ENCODE measurements around the gene AARS2. TPM values are rescaled to one million over a fixed set of nuclear protein-coding genes. Genes with fewer than 3 reads are reported as not detected.
"Not testable (repeated sequence)": the region's sequence is repeated elsewhere in the genome, so short reads cannot be mapped to it uniquely, and the experiment has no call there.

Gene AARS2
- total RNA-seq: 10.4 and 17.6 TPM in 2 replicates

DNA sequence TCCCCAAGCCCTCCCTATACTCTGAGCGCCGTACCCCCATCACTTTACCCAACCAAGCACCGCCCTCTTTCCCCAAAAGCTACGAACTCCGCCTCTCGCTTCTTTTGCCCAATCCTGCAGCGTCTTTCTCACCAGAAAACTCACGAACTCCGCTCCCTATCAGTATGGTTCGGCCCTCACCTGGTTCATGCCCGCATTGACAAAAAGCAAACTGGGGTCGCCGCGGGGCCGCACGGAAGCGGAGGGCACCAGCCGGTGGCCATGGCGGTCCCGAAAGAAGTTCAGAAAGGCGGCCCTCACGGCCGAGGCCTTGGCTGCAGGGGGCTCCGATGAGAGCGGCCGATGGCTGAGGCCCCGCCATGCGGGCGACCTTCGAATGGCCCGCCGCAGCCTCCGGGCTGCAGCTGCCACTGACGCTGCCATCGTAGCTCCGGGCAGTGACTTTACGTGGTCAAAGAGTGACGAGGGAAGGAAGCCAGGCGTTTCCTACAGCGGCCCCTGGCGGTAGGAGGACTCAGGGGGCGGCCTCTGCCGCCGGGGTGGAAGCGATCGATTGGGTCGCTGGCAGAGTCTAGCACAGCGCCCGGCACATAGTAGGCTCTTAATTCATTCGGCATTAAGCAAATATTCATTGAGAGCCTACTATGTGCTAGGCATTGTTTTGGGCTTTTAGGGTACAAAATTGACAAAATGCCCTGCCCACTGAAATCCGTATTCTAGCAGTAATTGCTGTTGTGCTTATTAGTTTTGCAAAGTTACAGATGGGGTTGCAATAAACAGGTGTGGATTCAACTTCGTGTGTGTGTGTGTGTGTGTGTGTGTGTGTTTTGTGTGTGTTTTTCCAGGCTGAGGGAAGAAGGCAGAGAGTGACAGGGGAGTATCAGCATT lies at the start of gene AARS2:
AARS2 (minus strand) TSS at position 447 of the 888 bp plus-strand sequence; CDS start at position 423, 24 bp downstream.
- H3K4me3 ChIP-seq (ENCODE audit: low read depth, low read length): peak within 1 kb of the TSS; percentile 98
- DNase-seq (ENCODE audit: low read depth): peak; percentile 31
- TF ChIP-seq, protein P1, sequence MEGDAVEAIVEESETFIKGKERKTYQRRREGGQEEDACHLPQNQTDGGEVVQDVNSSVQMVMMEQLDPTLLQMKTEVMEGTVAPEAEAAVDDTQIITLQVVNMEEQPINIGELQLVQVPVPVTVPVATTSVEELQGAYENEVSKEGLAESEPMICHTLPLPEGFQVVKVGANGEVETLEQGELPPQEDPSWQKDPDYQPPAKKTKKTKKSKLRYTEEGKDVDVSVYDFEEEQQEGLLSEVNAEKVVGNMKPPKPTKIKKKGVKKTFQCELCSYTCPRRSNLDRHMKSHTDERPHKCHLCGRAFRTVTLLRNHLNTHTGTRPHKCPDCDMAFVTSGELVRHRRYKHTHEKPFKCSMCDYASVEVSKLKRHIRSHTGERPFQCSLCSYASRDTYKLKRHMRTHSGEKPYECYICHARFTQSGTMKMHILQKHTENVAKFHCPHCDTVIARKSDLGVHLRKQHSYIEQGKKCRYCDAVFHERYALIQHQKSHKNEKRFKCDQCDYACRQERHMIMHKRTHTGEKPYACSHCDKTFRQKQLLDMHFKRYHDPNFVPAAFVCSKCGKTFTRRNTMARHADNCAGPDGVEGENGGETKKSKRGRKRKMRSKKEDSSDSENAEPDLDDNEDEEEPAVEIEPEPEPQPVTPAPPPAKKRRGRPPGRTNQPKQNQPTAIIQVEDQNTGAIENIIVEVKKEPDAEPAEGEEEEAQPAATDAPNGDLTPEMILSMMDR (conservative IDR thresholded peaks at IDR 0.05; ENCODE audit: low read depth, low read length): peak; percentile 97

DNA sequence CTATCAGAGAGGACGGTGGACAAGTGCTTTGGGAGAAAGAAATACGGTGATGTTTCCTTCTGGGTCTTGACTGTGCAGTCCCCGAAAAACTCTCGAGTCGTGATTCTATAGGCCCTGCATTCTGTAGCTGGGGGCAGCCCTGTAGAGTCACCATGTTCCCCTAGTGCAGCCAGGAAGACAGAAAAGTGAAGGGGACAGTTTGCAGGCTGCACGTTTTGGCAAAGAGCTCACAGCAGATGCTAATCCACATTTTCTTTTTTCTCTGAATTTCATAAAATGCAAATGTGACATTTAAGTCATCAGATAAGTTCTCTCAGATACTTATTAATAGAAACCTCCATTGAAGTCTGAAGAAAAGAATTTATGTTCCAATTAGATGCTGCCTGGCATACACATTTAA lies 48.8 kb upstream of the AARS2 start:
- TF ChIP-seq, protein P1 (conservative IDR thresholded peaks at IDR 0.05; ENCODE audit: low read depth, low read length): no peak

DNA sequence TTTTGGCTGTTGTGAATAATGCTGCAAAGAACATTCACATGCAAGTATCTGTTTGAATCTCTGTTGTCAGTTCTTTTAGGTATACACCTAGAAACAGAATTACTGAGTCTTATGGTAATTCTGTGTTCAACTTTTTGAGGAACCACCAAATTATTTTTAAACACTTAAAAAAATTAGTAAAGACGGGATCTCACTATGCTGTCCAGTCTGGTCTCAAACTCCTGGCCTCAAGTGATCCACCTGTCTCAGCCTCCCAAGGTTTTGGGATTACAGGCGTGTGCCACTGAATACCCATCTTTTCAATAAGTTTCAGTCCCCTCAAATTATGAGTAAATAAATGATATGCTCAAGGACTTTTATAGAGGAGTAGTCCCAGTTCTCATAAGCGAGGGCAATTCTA lies 46.8 kb upstream of the AARS2 start:
- H3K4me3 ChIP-seq (ENCODE audit: low read depth, low read length): no peak overlapping the region
- TF ChIP-seq, protein P1 (conservative IDR thresholded peaks at IDR 0.05; ENCODE audit: low read depth, low read length): no peak
- DNase-seq (ENCODE audit: low read depth): no peak

More for the DNA sequence above, 48.8 kb upstream of the AARS2 start:
- no peak overlapping the region for H3K4me3 ChIP-seq (ENCODE audit: low read depth, low read length)
- DNase-seq (ENCODE audit: low read depth): no peak

DNA sequence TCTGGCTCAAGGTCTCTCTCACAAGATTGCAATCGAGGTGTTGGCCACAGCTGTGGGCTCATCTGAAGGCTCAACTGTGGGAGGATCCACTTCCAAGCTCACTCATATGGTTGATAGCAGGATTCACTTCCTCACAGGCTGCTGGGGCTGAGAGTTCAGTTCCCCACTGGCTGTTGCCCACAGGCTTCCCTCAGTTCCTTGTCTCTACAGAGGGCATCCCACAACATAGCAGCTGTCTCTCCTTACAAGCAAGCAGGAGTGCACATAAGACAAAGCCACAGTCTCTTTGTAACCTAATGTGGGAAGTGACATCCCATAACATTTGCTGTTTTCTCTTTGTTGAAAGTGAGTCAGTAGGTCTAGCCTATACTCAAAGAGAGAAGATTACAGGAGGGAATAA lies 43.3 kb upstream of the AARS2 start:
- no peak overlapping the region for H3K4me3 ChIP-seq (ENCODE audit: low read depth, low read length)
- TF ChIP-seq, protein P1 (conservative IDR thresholded peaks at IDR 0.05; ENCODE audit: low read depth, low read length): no peak
- no peak for DNase-seq (ENCODE audit: low read depth)

DNA sequence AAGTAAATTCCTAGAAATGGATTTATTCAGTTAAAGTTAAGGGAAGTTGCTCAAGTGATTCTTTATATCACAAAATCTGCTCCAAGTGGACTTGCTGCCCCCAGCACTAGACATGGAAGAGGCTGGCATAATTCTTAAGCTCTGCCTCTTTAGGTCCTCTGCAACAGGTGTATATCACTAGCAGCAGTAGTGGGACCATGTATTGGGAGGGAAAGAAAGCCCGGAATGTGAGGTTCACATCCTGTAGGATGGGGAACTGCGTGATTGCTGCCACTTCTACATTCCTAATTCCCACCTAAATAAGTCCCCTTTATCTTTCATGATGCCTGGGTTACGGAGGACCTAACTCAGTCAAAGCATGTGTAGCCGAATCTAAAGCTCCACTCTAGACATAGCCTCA lies 42.5 kb upstream of the AARS2 start:
- TF ChIP-seq, protein P1 (conservative IDR thresholded peaks at IDR 0.05; ENCODE audit: low read depth, low read length): no peak
- no peak for DNase-seq (ENCODE audit: low read depth)
- H3K4me3 ChIP-seq (ENCODE audit: low read depth, low read length): no peak overlapping the region

DNA sequence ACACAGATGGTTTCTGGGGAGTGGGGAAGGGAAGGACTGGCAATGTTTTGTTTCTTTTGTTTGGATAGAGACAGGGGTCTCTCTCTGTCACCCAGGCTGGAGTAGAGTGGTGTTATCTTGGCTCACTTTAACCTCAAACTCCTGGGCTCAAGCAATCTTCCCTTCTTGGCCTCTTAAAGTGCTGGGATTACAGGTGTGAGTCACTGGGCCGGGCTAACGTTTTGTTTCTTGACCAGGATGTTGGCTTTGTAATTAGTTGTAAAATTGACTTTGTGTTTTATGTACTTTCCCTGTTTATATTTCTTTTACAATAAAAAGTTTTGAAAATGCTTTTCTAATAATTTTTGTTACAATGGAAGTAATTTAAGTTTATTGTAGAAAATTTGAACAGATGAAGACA lies 40.2 kb upstream of the AARS2 start:
- TF ChIP-seq, protein P1 (conservative IDR thresholded peaks at IDR 0.05; ENCODE audit: low read depth, low read length): no peak
- H3K4me3 ChIP-seq (ENCODE audit: low read depth, low read length): no peak overlapping the region
- DNase-seq (ENCODE audit: low read depth): no peak

DNA sequence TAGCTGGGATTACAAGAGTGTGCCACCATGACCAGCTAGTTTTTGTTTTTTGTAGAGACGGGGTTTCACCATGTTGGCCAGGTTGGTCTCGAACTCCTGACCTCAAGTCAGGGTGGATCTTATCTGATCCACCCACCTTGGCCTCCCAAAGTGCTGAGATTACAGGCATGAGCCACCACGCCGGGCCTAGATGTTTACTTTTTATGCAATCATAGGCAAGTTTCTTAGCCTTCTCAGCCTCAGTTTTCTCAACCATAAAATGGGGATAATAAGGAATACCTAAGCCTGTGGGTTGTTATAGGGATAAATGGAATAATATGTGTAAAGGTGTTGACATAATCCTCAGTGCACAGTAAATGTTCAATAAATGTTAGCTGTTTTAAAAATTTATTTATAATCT lies 39.1 kb upstream of the AARS2 start:
- DNase-seq (ENCODE audit: low read depth): no peak
- TF ChIP-seq, protein P1 (conservative IDR thresholded peaks at IDR 0.05; ENCODE audit: low read depth, low read length): no peak
- no peak overlapping the region for H3K4me3 ChIP-seq (ENCODE audit: low read depth, low read length)

DNA sequence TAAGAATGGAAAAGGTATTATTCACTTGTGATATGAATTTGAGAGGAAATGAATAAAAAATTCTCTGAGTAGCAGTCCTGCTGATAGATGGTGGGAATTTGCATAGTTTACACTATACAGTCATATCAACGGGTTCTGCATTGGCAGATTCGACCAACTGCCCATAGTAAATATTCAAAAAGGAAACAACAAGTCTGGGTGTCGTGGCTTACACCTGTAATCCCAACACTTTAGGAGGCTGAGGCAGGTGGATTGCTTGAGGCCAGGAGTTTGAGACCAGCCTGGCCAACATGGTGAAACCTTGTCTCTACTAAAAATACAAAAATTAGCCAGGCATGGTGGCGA lies 37.5 kb upstream of the AARS2 start:
- H3K4me3 ChIP-seq (ENCODE audit: low read depth, low read length); DNase-seq (ENCODE audit: low read depth): not testable (repeated sequence)
